H1 (cell line): ENCODE results near the gene MATK. TPM values are rescaled to one million over a fixed set of nuclear protein-coding genes. Genes with fewer than 3 reads are reported as not detected.

Experiments
- CTCF ChIA-PET: fragments of 300-600 bp; sonication (Branson Sonifier 250); formaldehyde crosslinking; loops from one replicate; lab custom pipeline; 2021; ENCODE audit not compliant: partially characterized antibody; lab: Charles Lee
- POLR2A ChIA-PET: fragments of 300-600 bp; sonication (Branson Sonifier 250); formaldehyde crosslinking; loops from one replicate; lab custom pipeline; 2021; ENCODE audit warnings: inconsistent platforms; ENCODE audit not compliant: partially characterized antibody; lab: Charles Lee
- DNase-seq, 2 experiments: peaks; one replicate each; pipeline versions ENCODE4 v3.0.0 to v3.0.0-alpha.2; 2010 to 2022; ENCODE audit warnings: low spot score in 2 of 2, low read depth in 1 of 2, mixed read lengths in 1 of 2
- FAIRE-seq: peaks from 2 replicates; lab custom pipeline; 2011; peaks lifted over from hg19 to GRCh38; lab: Jason Lieb, UNC
- H2AFZ ChIP-seq: 2 replicates; pipeline ENCODE4 v1.8.1; 2012; ENCODE audit warnings: low read length, inconsistent platforms
- H2AK5ac ChIP-seq: 2 replicates; pipeline ENCODE4 v1.6.1; 2013; ENCODE audit warnings: low read depth, low read length
- H2BK120ac ChIP-seq: replicated peaks from 2 replicates; pipeline ENCODE3; 2013; ENCODE audit warnings: low read depth, low read length, inconsistent platforms
- H2BK12ac ChIP-seq: 2 replicates; pipeline ENCODE4 v1.6.1; 2013; ENCODE audit warnings: low read depth, low read length
- H2BK15ac ChIP-seq: 2 replicates; pipeline ENCODE4 v1.6.1; 2013; ENCODE audit warnings: low read length
- H2BK20ac ChIP-seq: 2 replicates; pipeline ENCODE4 v1.6.1; 2013; ENCODE audit warnings: low read length
- H2BK5ac ChIP-seq: 2 replicates; pipeline ENCODE4 v1.6.1; 2013; ENCODE audit warnings: low read depth, low read length
- H3K14ac ChIP-seq: 2 replicates; pipeline ENCODE4 v1.6.1; 2013; ENCODE audit warnings: inconsistent platforms; ENCODE audit not compliant: insufficient read length
- H3K18ac ChIP-seq: 2 replicates; pipeline ENCODE4 v1.6.1; 2013; ENCODE audit warnings: low read length; ENCODE audit errors: extremely low read depth
- H3K23ac ChIP-seq: 2 replicates; pipeline ENCODE4 v1.6.1; 2013; ENCODE audit warnings: inconsistent platforms; ENCODE audit not compliant: insufficient read length
- H3K23me2 ChIP-seq: 2 replicates; pipeline ENCODE4 v1.6.1; 2013; ENCODE audit warnings: low read depth, low read length
- H3K27ac ChIP-seq: 2 replicates; pipeline ENCODE4 v1.6.1; 2011; ENCODE audit warnings: low read depth, low read length, inconsistent platforms
- H3K27me3 ChIP-seq, 4 experiments: replicated peaks in 1 of 4; 1 replicate in 1 of 4; 2 replicates in 3 of 4; pipeline versions ENCODE4 v1.6.1 to v1.8.1; 2011 to 2013; ENCODE audit warnings: low read length in 3 of 4, mild to moderate bottlenecking in 3 of 4, inconsistent platforms in 2 of 4, mixed read lengths in 2 of 4, moderate library complexity in 1 of 4; ENCODE audit not compliant: control insufficient read depth in 3 of 4, insufficient read depth in 3 of 4; ENCODE audit errors: extremely low read depth in 1 of 4
- H3K36me3 ChIP-seq, 4 experiments: 2 replicates each; pipeline versions ENCODE4 v1.6.1 to v1.8.1; 2011 to 2013; ENCODE audit warnings: mild to moderate bottlenecking in 4 of 4, low read length in 3 of 4, moderate library complexity in 2 of 4, control low read depth in 1 of 4, inconsistent platforms in 1 of 4; ENCODE audit not compliant: insufficient read depth in 4 of 4, control insufficient read depth in 2 of 4
- H3K4ac ChIP-seq: replicated peaks from 2 replicates; pipeline ENCODE3; 2013; ENCODE audit warnings: low read length, low read depth, mixed read lengths, inconsistent platforms; ENCODE audit not compliant: insufficient read length
- H3K4me1 ChIP-seq, 4 experiments: replicated peaks in 1 of 4; 1 replicate in 1 of 4; 2 replicates in 3 of 4; pipeline versions ENCODE4 v1.6.1 to v1.8.1; 2011 to 2013; ENCODE audit warnings: low read length in 3 of 4, inconsistent platforms in 2 of 4, mixed read lengths in 1 of 4; ENCODE audit not compliant: insufficient read depth in 4 of 4, control insufficient read depth in 3 of 4
- H3K4me2 ChIP-seq, 2 experiments: 2 replicates each; pipeline versions ENCODE4 v1.6.1 to v1.8.1; 2011 to 2013; ENCODE audit warnings: low read depth in 2 of 2, low read length in 2 of 2, control low read depth in 1 of 2, inconsistent platforms in 1 of 2, mild to moderate bottlenecking in 1 of 2; ENCODE audit not compliant: insufficient read depth in 1 of 2
- H3K4me3 ChIP-seq, 4 experiments: fragments of 200-600, 300-600 bp in 1 of 4; sonication (generic), shearing (Covaris generic), sonication (Bioruptor Twin) in 1 of 4; 2 replicates each; pipeline versions ENCODE4 v1.5.1 to v1.8.1; 2011 to 2016; ENCODE audit warnings: low read length in 4 of 4, low read depth in 3 of 4, control low read depth in 2 of 4, inconsistent platforms in 2 of 4, mild to moderate bottlenecking in 2 of 4, mixed read lengths in 1 of 4, moderate library complexity in 1 of 4; ENCODE audit not compliant: insufficient read depth in 2 of 4; ENCODE audit errors: extremely low read depth in 1 of 4
- H3K56ac ChIP-seq: replicated peaks from 2 replicates; pipeline ENCODE3; 2013; ENCODE audit warnings: low read depth, mild to moderate bottlenecking, mixed read lengths, low read length, inconsistent platforms; ENCODE audit not compliant: insufficient read length
- H3K79me1 ChIP-seq: 2 replicates; pipeline ENCODE4 v1.6.1; 2013; ENCODE audit warnings: low read depth, low read length, control low read depth
- H3K79me2 ChIP-seq, 2 experiments: 2 replicates each; pipeline versions ENCODE4 v1.6.1 to v1.8.1; 2012 to 2013; ENCODE audit warnings: low read length in 2 of 2, mild to moderate bottlenecking in 2 of 2, inconsistent platforms in 1 of 2; ENCODE audit not compliant: insufficient read depth in 2 of 2, control insufficient read depth in 1 of 2
- H3K9ac ChIP-seq, 4 experiments: replicated peaks in 1 of 4; 1 replicate in 1 of 4; 2 replicates in 3 of 4; pipeline versions ENCODE4 v1.6.1 to v1.8.1; 2011 to 2013; ENCODE audit warnings: low read depth in 3 of 4, low read length in 3 of 4, control low read depth in 2 of 4, mild to moderate bottlenecking in 2 of 4, moderate library complexity in 2 of 4, inconsistent platforms in 1 of 4; ENCODE audit errors: extremely low read depth in 1 of 4
- H3K9me3 ChIP-seq, 2 experiments: 2 replicates each; pipeline versions ENCODE4 v1.6.1 to v1.8.1; 2012 to 2013; ENCODE audit warnings: mild to moderate bottlenecking in 2 of 2, moderate library complexity in 2 of 2, control low read depth in 1 of 2, inconsistent platforms in 1 of 2, low read depth in 1 of 2, low read length in 1 of 2, mixed read lengths in 1 of 2; ENCODE audit not compliant: insufficient read depth in 2 of 2
- H4K20me1 ChIP-seq, 2 experiments: replicated peaks in 1 of 2; 2 replicates each; pipeline versions ENCODE3 to v1.8.1; 2011 to 2013; ENCODE audit warnings: inconsistent platforms in 2 of 2, low read length in 2 of 2, mild to moderate bottlenecking in 1 of 2; ENCODE audit not compliant: insufficient read depth in 2 of 2, control insufficient read depth in 1 of 2
- H4K5ac ChIP-seq: 2 replicates; pipeline ENCODE4 v1.6.1; 2013; ENCODE audit warnings: low read length, low read depth, mixed read lengths, inconsistent platforms; ENCODE audit not compliant: insufficient read length
- H4K8ac ChIP-seq: 2 replicates; pipeline ENCODE4 v1.8.0; 2013; ENCODE audit warnings: mild to moderate bottlenecking, moderate library complexity, low read length, inconsistent platforms; ENCODE audit not compliant: insufficient read depth; ENCODE audit errors: extremely low read depth
- H4K91ac ChIP-seq: replicated peaks from 2 replicates; pipeline ENCODE3; 2013; ENCODE audit warnings: low read length, mixed read lengths, inconsistent platforms; ENCODE audit not compliant: insufficient read length
- CEBPB ChIP-seq: IDR thresholded peaks from 2 replicates; pipeline ENCODE4 v1.6.1; 2012; ENCODE audit warnings: low read depth, low read length
- CREB1 ChIP-seq: IDR thresholded peaks from 2 replicates; pipeline ENCODE4 v1.6.1; 2012; ENCODE audit warnings: inconsistent platforms
- EP300 ChIP-seq, 2 experiments: IDR thresholded peaks; 1 replicate in 1 of 2; 2 replicates in 1 of 2; pipeline ENCODE4 v1.6.1; 2011 to 2012; ENCODE audit warnings: low read depth in 2 of 2, low read length in 2 of 2, mild to moderate bottlenecking in 2 of 2, borderline replicate concordance in 1 of 2, inconsistent platforms in 1 of 2, moderate library complexity in 1 of 2
- FOSL1 ChIP-seq: IDR thresholded peaks from 2 replicates; pipeline ENCODE4 v1.6.1; 2011; ENCODE audit warnings: mild to moderate bottlenecking, low read depth, low read length, moderate library complexity; ENCODE audit not compliant: insufficient read depth
- HDAC6 ChIP-seq: IDR thresholded peaks from one replicate; pipeline ENCODE4 v1.7.1; 2012; ENCODE audit warnings: low read depth, mild to moderate bottlenecking, inconsistent platforms, low read length, moderate library complexity
- JUND ChIP-seq: IDR thresholded peaks from 2 replicates; pipeline ENCODE4 v1.6.1; 2011; ENCODE audit warnings: mild to moderate bottlenecking, improper control_type of control experiment, low read length
- POU5F1 ChIP-seq: IDR thresholded peaks from 2 replicates; pipeline ENCODE4 v1.6.1; 2011; ENCODE audit warnings: low read depth, mild to moderate bottlenecking, low read length, moderate library complexity
- RXRA ChIP-seq: IDR thresholded peaks from 2 replicates; pipeline ENCODE4 v1.6.1; 2011; ENCODE audit warnings: low read depth, mild to moderate bottlenecking, low read length, moderate library complexity; ENCODE audit not compliant: insufficient read depth
- WGBS, 2 experiments: shearing (Covaris generic) in 1 of 2; methylation state at CpG; one replicate each; pipeline versions ENCODE4 v1.1.6 to v1.1.7; 2013 to 2015; ENCODE audit warnings: low lambda C conversion rate in 2 of 2, mixed read lengths in 2 of 2, inconsistent platforms in 1 of 2, low coverage in 1 of 2, missing lambda C conversion rate in 1 of 2; ENCODE audit not compliant: insufficient replicate concordance in 2 of 2, insufficient coverage in 1 of 2, insufficient read length in 1 of 2; ENCODE audit errors: extremely low coverage in 1 of 2, missing lambda C conversion rate in 1 of 2; 5-methylcytosine and 5-hydroxymethylcytosine counted together
- polyA plus RNA-seq, 7 experiments: library from polyadenylated mRNA; depleted of rRNA in 3 of 7; stranded (reverse) in 5 of 7; unstranded in 2 of 7; fragments of >200 nt in 5 of 7; fragments of 200-250 nt in 2 of 7; gene quantifications; 1 replicate in 5 of 7; 2 replicates in 1 of 7; 4 replicates in 1 of 7; pipeline versions ENCODE4 v1.2.1 to v1.2.3, GENCODE V29; 2011 to 2013; ENCODE audit warnings: missing spikeins in 2 of 7, mixed read lengths in 2 of 7
- total RNA-seq: library from RNA; stranded (reverse); fragmentation: NEBNext Ultra II Directional; extraction: Animal tissue kit (Norgen Biotek cat#: 25700); gene quantifications from 2 replicates; pipeline ENCODE4 v1.2.1, GENCODE V29; 2021
- TF ChIP-seq, protein P1 (sequence below): IDR thresholded peaks from 2 replicates; pipeline ENCODE4 v1.6.1; 2012; ENCODE audit warnings: inconsistent platforms

Gene MATK
- total and polyA plus RNA-seq, 2 of the 8 experiments (the other 6 are each of a cell fraction or from before 2014, with no cell fraction given): 20.5 to 21.4 TPM

DNA sequence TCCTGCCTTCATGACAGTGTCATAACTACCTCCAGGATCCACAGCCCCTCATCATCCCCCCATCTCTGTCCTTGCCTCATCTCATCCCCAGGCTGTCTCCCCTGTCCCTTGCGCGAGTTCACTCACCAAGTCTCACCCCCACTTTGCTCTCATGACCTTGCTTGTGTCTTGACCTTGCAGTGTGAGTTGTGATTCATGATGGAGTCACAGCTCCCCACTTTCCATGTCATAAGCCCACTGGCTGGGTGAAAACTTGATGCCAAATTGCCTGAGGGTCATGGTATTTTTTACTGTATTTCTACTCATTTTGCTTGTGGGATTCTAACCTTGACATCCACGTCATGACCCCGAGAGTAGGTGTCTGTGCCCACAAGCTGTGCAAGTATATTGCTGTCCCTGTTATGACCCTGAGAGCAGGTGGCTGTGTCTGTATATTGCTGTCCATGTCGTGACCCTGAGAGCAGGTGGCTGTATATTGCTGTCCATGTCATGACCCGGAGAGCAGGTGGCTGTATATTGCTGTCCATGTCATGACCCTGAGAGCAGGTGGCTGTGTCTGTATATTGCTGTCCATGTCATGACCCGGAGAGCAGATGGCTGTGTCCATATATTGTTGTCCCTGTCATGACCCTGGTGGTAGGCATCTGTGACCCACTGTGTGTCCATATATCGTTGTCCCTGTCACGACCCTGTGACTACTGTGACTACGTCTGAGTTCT is 48.5 kb downstream of the MATK start:
- no peak overlapping the region for H2AFZ ChIP-seq
- H2BK15ac ChIP-seq: no peak overlapping the region
- no peak overlapping the region for H3K23ac ChIP-seq
- no peaks in the 10 kb centered on the region for H3K79me1 ChIP-seq
- TF ChIP-seq FOSL1 (no peak), HDAC6 (no peak), CEBPB (no peak), RXRA (no peak), EP300 (IDR thresholded peaks at IDR 0.05; ENCODE audit: borderline replicate concordance in 1 of 2, low read depth in 2 of 2, low read length in 2 of 2) (no peak), CREB1 (no peak), POU5F1 (no peak), JUND (no peak)
- TF ChIP-seq, protein P1, sequence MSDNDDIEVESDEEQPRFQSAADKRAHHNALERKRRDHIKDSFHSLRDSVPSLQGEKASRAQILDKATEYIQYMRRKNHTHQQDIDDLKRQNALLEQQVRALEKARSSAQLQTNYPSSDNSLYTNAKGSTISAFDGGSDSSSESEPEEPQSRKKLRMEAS: no peak
- no peak overlapping the region for H3K4me3 ChIP-seq
- H4K91ac ChIP-seq: no peak overlapping the region
- POLR2A ChIA-PET: no interaction called here
- no peak overlapping the region for H2BK120ac ChIP-seq
- no peak overlapping the region for H2BK20ac ChIP-seq
- 91% methylated on average over 10 of the region's 10 CpGs; no CpG with 5 or more reads in 1 of the 2 experiments for WGBS, 2 experiments
- H3K56ac ChIP-seq: no peak overlapping the region
- no peak overlapping the region for H2BK12ac ChIP-seq
- no peak overlapping the region for H3K14ac ChIP-seq
- H4K8ac ChIP-seq: no peak overlapping the region
- H3K27me3 ChIP-seq: no peaks in the 10 kb centered on the region
- H3K79me2 ChIP-seq: no peaks in the 10 kb centered on the region
- no peak overlapping the region for H3K27ac ChIP-seq
- no peaks in the 10 kb centered on the region for H3K9me3 ChIP-seq
- DNase-seq: no peak
- H2AK5ac ChIP-seq: no peak overlapping the region
- no peak overlapping the region for H3K4me2 ChIP-seq
- no peak overlapping the region for H3K9ac ChIP-seq
- H3K4ac ChIP-seq: no peak overlapping the region
- no peak for FAIRE-seq
- H3K18ac ChIP-seq: no peak overlapping the region
- no peak overlapping the region for H4K5ac ChIP-seq
- H4K20me1 ChIP-seq: peaks cover 0 to 3% of the 10 kb centered on the region in 2 experiments
- no peaks in the 10 kb centered on the region for H3K4me1 ChIP-seq
- CTCF ChIA-PET: interaction anchor here (0.9 to 1.0 kb wide), 3 partner anchors 9 to 26 kb away, joined by 3 read pairs; no protein-coding TSS in a partner anchor
- no peaks in the 10 kb centered on the region for H3K23me2 ChIP-seq
- H2BK5ac ChIP-seq: no peak overlapping the region
- peaks cover 0 to 6% (median 2%) of the 10 kb centered on the region in 4 experiments; a peak in 4 of 8 replicates for H3K36me3 ChIP-seq
